Measurements from ENCODE around the gene CAMTA1.

Gene CAMTA1

DNA sequence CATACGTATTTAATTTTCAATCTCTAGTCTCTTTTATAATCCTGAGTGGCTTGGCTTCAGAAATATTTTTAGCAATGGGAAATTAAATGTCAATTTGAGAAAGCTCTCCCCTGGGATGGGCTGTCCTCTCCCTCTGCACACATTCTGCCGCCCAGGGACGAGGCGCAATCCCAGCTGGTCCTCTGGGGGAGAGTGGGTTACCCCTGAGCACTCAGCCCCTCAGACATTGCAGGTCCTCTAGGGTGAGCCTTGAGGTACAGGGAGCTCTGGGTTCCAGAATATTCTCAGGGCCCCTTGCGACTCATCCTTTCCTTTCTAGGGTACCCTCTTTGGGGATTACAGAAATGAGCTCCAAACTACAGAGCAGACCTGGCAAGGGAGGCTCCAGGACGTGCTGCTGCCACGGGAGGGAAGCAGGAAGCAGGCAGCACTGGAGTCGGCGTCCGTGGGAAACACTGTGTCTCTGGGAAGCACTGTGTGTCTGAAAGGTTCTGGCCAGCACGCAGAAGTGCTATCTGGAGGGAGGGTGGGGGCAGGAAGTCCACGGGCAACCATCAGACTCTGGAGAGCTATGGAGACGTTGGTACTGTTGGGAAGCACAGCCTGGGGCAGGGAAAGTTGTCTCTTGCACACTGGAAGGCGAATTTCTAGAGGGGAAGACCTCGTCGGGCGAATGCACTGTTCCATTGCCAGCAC lies 642.5 kb downstream of the CAMTA1 start:
- DNase-seq = no peak

DNA sequence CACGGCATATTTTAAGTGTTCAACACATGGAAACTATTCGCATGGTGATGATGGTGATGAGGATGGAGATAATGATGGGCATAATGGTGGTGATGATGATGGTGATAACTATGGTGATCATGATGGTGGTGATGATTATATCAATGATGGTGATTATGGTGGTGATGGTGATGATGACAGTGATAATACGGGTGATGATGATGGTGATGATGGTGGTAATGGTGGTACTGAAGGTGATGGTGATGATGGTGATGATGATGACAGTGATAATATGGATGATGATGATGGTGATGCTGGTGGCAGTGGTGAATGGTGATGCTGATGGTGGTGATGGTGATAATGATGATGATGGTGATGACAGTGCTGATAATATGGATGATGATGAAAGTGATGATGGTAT lies 644.0 kb downstream of the CAMTA1 start:
- DNase-seq = no peak

DNA sequence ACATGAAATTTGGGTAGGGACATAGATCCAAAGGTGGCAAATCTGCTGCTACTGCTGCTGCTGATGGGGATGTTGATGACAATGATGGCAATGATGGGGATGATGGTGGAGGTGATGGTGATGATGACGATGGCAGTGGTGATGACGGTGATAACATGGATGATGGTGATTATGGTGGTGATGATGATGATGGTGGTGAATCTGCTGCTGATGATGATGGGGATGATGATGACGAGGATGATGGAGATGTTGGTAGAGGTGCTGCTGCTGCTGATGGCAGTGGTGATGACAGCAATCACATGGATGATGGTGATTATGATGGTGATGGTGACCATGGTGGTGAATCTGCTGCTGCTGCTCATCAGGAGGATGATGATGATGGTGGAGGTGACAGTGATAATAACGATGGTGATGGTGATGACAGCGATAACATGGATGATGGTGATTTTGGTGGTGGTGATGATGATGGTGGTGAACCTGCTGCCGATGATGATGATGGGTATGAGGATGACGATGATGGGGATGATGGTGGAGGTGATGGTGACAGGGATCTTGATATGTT lies 644.9 kb downstream of the CAMTA1 start:
- DNase-seq = no peak

DNA sequence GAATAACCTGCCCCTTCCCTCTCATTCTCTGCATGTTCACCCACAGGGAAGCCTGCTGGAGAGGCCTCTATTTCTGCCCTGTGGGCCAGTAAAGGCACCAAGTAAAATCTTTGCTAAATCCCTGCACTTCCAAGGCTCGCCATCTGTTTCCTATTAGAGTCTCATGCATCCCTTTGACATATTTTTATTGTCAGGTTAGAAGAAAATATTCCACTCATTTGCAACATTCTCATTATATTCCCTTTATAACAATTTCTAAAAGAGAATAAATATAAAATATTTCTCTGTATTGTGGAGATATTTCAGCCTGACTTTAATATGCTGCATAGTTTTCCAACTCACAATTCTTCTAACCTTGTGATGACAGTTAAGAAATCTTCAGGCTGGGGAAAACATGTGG lies 645.4 kb downstream of the CAMTA1 start:
- DNase-seq = no peak

DNA sequence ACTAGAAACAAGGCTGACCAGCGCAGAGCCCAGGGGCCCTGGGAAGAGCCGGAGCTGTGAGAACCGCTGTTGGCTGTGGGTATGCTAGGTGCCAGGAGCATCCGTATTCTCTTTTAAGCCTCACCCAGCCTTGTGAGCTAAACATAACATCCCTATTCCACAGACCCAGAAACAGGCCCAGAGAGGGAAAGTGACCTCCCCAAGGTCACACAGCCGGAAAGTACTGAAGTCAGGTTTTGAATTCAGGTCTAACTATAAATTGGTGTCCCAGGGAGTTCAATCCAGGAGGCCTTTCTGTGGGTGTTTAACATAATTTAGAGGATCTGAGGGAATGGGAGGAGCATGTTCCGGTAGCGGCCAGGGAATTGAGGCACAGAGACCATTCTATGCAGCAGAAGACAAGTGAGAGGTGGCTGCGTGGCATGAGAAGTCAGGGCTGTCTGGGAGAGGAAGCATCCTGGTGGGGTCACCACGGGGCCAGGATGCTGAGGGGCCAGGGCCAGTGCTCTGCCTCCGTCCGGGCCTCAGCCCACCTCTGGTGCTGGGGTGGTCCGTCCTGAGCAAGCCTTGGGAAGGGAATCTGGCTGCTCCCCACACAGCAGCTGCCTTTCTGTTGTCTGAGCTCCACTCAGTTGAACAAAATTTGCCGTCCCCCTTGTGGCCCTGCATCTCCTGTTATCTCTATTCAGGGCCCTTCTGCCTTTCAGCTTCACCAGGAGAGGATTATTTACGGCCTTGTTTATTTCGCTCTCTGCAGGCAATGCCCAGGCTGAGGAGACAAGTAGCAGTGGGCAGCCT lies 647.0 kb downstream of the CAMTA1 start:
- DNase-seq = no peak

DNA sequence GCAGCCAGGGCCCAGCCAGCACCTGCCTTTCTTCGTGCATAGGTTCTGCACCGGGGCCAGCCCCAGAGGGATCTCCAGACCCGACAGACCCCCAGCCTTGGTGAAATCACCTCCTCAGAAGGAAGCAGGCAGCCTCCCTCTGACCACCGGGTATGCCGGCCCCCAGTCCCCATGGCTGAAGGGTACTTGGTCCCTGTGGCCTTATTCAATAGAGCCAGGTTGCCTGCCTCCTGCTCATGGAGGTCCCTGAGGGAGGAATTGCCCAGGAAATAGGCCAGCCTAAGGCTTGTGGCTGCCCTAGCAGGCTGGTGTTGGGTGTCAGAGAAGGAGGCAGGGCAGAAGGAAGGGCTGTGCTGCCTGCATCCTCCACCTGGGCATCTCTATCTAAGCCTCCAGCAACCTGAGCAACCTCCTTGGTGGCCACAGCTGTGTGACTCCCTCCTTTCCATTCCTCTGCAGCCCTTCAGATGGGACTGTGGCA lies 647.7 kb downstream of the CAMTA1 start:
- DNase-seq = no peak

DNA sequence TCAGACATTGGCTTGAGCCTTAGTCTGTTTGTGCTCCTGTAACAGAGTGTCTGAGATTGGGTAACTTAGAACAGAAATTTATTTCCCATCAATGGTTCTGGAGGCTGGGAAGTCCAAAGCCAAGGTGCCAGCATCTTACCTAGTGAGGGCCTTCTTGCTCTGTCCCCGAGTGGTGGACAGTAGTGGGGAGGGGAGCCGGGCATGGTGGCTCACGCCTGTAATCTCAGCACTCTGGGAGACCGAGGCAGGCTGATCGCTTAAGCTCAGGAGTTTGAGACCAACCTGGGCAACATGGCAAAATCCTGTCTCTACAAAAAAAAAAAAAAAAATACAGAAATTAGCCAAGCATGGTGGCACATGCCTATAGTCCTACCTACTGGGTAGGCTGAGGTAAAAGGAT lies 649.3 kb downstream of the CAMTA1 start:
- DNase-seq = no peak

DNA sequence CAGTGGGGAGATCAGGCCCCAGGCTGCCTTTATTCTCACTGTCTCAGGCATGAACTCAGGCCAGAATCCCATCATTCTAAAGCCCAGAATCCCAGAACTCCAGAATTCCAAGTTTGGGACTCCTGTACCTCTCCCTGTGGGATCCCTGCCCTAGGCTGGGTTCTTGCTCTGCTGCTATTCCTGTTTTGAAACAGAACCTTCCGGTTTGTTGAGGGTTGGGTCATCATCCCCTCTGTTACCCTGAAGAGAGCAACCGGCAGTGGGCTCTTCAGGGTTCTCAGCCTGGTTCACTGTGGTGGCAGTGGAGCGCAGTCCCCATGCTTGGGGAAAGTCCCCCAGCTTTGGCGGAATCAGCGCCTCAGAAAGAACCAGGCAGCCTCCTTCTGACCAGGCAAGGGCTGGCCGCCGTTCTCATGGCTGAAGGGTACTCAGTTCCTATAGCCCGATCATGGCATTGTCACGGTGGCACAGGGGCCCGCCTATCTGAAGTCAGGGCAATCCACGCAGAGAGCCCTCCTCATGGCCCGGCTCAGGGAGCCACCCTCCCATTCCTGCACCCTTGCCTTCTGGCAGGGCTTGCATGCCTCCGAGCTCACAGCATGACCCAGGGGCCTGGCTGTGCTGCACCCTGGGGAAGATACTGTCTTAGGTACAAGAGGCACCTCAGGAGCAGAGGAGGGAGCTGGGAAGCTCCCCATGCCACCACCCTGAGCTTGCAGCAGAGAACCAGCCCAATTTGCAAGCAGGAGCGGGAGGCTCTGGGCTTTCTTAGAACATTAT lies 650.2 kb downstream of the CAMTA1 start:
- DNase-seq = no peak

DNA sequence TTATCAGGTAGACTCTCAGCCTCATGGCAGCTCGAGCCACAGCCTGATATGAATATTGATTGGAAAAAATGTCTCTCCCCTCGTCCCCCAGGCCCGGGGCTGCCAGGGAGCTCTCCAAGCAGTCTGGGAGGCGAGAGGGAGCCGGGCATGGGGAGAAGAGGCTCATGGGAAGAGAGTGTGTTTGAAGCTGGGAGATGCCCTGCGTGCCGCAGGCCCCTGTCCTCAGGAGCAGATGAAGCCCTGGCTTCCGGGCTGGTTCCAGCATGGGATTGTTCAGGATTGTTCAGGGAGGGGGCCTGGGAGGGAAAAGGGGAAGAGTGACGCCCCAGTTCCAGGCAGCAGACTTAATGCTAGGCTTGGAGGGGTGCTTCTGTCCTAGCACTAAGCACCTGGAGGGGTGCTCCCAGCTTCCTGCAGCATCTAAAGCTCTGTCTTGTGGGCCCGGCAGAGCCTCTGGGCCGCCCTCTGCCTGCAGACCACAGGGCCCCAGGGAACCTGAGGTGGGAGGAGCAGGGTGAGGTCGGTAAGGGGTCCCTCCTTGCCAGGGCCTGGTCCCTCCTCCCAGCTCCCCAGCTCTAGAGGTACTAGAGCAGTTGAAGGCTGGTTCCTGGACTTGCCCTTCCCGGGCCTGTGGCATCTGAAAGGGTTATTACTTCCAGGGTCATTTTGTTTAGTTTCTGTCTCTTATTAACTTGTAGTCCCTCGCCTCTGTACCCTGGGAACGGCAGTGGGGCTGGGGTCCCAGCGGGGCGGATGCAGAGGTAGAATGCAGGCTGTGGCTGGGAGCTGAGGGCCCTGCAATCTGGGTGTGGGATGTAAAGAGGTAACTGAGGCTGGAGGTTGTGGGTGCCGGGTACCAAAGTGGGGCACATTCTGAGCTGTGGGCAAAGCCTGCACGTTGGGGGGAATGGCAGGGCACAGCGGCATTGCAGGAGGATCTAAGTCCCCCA lies 651.1 kb downstream of the CAMTA1 start:
- DNase-seq = no peak

DNA sequence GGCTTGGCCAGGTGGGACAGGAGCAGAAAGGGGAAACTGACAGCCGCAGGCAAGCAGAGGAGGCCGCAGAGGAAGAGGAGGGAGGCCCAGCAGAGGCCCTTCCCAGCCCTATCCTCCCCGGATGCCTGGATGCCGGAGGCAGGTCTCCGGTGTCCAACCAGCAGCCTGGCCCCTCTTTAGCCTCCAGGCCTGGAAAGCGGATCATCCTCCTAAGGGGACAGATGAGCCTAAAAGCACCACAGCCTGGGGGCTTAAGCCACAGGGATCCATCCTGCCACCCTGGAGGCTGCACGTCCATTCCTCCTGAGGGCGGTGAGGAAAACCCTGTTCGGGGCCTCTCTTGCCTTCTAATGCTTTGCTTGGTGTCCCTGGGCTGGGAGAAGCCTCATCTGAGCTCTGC lies 651.8 kb downstream of the CAMTA1 start:
- DNase-seq = no peak

DNA sequence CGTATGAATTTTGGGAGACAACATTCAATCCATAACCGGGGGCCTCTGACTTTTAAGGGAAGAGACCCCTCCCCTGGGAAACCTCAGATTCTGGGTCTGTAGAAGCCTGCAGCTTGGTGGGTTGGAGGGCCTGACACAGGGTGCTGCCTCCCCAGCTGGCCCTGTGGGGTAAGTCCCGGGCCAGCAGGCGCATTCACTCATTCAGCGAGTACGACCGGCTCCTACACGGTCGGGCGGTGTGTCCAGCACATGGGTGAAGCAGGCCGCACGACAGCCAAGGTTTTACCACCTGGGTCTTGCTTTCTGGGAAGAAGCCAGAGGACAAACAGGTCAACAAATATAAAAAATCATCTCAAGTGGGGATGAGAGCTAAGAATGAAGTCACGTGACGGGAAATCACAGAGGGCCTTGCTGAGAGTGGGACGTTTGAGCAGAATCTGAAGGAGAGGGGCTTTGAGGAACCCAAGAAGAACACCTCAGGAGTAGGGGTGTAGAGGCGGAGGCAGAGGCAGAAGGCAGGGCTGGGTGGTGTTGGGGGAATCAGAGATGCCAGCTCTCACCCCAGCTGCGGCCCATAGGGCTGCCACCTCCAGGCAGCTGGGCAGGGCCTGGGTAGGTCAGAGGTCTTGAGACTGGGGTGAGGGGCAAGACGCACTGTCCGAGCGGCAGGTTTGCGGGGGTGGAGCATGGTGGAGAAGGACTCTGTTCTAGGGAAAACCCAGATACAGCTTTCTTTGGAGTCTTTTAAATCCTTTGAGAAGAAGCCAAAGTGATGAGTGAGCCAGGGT lies 652.5 kb downstream of the CAMTA1 start:
- DNase-seq = no peak

DNA sequence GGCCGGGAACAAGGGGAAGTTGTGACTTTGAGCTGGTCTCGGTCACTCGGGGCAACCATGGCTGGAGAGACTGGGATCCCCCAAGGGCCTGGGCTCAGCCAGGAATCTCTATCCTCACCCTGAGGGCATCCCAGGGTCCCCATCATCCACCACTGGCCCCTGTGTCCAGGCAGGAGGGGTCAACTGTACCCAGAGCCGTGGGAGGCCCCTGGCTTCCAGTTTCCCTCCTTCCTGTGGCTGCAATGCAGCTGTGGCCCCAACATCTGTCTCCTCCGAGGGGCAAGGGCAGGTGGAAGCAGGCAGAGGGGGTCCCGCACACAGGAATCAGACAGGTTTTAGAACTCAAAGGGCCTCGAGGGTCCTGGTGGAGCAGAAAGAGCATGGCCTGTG lies 653.1 kb downstream of the CAMTA1 start:
- DNase-seq = no peak

DNA sequence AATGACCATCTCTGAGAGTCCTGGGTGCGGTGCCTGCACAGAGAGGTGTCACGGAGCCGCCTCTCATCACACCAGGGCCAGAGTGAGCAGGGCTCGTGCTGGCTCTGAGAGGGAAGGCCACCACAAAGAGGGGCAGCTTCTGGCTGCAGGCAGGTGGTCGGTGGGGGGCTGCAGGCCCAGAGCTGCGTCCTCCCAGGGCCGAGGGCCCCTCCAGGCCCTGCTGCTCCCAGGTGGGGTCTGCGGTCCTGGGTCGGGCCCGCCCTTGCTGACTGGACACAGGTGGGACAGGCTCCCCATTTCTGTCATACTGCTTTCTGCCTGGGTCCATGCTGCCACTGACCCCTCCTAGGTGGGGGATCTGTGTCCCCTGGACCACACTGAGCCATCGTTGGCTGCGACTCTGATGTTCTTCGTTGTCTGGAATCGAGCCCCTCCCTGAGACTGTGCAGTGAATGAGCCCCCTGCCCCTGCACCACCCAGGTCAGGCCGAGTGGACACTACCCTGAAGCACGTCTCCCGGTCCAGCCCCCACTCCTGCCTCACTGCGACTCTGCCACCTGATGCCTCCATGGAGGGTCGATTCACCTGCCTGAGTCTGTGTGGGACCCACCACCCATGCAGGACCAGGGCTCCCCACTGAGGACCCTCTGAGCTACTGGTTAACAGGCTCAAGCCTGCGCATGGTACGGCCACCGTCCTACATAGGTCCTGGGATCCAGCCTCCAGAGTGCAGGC lies 653.8 kb downstream of the CAMTA1 start:
- no peak for DNase-seq

DNA sequence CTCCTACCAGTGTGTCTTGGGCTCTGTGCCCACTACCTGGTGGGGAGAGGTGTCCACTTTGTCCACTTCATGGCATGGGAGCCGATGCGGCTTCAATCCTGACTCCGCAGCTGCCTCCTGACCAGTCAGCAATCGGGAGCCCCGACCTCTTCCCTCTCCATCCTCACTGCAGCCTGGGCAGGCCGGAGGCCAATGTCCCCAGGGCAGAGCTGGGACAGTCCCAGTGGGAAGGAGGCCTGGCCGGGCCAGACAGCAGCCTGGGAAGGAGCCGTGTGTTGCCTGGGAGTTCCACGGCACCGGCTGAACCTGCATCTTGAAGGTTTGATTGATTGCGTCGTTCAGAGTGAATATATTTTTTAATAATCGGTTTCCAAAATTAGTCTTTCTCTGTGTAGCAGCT lies 654.9 kb downstream of the CAMTA1 start:
- DNase-seq = no peak

DNA sequence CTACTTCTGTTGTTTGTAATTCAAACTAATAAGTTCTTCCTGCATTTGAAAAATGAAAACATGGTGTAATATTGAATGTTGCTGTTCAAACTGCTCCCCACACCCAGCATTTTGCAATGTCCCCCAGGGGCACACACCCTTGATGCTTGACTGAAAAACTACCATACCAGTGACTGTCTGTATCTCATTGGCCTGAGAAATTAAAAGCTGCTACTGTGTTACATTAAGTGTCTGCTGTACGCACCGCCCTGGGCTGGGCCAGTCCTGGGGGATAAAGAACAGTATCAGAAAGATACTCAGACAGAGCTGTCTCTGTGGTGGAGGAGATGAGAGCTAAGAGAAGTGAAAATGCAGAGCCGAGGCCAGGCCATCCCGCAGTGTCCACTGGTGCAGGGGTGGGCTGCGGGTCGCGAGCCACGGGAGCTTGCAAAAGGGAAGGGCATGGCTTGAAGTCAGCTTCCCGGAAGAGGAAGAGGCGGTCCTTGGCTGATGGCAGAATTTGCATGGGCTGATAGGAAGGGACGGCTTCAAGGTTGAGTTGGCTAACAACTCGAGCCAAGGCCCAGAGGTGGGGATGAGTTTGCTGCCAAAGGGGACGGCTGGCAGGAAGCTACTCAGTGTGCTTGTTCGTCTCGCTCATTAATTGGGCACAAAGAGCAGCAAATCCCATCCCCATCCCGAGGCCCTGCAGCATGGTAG lies 656.0 kb downstream of the CAMTA1 start:
- no peak for DNase-seq

DNA sequence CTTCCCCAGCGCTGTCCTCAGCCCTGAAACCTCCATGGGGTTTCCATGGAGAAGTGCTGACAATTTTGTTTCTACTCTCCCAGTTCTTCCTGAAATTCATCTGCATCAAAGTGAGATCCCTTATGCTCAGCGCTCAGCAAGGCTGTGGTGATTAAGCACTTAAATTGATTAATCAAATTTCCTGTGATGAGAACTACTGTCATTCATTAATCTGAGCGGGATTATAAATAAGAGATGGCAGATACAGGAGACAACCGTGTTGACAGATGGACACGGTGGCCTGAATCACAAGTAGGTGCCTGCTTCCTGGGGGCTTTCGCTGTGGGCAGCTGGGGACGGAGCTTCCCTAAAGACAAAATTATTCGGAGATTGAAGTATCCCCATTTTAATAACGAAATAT lies 656.8 kb downstream of the CAMTA1 start:
- no peak for DNase-seq

DNA sequence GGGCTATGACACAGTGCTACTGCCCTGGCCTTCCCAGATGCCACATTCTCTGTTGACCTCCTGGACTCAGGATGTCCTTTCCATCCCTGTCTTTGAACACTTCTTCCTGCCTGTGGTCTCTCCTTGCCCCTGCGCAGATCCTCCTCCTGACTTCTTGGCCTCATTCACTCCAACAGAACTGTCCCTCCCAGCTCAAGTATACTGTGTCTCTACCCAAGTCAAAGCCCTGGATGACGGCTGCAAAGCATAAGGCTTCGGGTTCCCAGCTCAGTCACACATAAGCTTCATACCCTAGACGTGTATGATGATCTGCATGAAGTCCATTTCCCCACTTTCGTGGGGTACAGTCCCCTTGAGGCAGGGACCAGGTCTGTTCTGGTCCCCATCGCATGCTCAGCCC lies 657.7 kb downstream of the CAMTA1 start:
- no peak for DNase-seq

DNA sequence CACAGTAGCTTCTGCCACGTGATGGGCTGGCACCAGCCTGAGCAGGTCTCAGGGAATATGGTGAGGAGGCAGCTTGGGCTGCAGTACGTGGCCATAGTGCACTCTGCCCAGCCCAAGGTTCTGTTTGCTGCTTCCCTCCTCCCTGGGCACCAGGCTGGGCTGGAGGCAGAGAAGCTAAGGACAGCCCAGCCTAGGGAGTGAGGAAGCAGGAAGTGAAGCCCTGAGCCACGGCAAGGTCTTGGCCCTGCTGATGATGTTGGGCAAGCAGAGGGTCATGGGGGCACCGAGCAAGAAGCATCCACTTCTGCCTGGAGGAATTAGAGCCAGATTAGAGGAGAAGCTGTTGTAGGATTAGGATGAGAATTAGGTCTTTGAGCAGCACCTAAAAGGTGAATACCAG lies 659.1 kb downstream of the CAMTA1 start:
- no peak for DNase-seq

DNA sequence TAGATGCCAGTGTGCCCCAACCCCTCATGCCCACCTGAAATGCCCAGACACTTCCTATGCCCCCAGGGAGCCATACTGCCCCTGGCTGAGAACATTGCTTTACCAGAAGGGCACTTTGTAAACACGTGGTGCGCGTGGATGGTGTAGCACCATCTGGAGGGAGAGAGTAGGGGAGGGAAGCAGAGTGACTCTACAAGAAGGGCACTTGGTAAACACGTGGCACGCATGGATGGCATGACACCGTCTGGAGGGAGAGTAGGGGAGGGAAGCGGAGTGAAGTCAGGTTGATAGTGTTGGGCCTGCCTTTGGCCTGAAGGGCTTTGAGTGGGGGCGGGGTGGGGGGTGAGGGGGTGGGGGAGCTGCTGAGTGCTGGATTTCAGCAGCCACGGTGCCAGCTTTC lies 661.8 kb downstream of the CAMTA1 start:
- DNase-seq = no peak

DNA sequence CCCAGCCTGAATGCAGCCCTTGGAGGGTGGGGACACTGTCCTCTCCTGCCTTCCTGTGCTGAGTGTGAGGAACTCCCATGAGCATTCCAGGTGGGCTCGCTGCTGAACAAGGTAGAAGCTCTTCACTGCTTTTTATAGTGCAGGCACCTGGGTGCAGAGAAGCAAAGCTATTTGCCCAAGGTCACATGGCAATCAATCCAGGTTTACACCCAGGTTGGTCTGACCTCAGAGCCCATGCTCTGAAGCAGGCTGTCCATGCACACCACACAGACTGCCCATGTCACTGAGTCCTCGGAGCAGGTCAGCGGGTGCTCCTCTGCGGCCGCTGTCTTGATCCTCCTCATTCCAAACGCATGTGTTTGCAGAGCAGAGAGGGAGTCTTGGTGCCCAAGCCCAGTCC lies 662.5 kb downstream of the CAMTA1 start:
- no peak for DNase-seq
